GM12874 (cell line): ENCODE results near the gene CASP5.
A peak's percentile ranks its signal among the peaks of the same experiment; 100 is the strongest.

Experiments
- CTCF ChIP-seq: IDR thresholded peaks from 2 replicates; pipeline ENCODE4 v1.5.1; 2011; ENCODE audit warnings: low read depth, mild to moderate bottlenecking, control low read depth, low read length, moderate library complexity; ENCODE audit not compliant: insufficient read depth

CASP5 gene

GRCh38 chr11:104956528-104956927, 66.4 kb downstream of the CASP5 start:
- TF ChIP-seq CTCF, result no peak

GRCh38 chr11:104946907-104947306, 76.1 kb downstream of the CASP5 start:
- peak; percentile 37; the same call in 1 of the 2 replicates for TF ChIP-seq CTCF
